BLaER1 (cell line): Measurements from ENCODE around the gene SSBP2.

ENCODE experiments used
- H3K27ac ChIP-seq: shearing (Covaris generic); formaldehyde crosslinking; 2 replicates; pipeline ENCODE4 v1.8.1; 2022
- H3K27me3 ChIP-seq: shearing (Covaris generic); formaldehyde crosslinking; 2 replicates; pipeline ENCODE4 v1.8.1; 2022
- H3K36me3 ChIP-seq: shearing (Covaris generic); formaldehyde crosslinking; 2 replicates; pipeline ENCODE4 v1.8.1; 2022
- H3K4me1 ChIP-seq: shearing (Covaris generic); formaldehyde crosslinking; 2 replicates; pipeline ENCODE4 v1.8.1; 2022
- H3K4me2 ChIP-seq: shearing (Covaris generic); formaldehyde crosslinking; 2 replicates; pipeline ENCODE4 v1.8.1; 2022
- H3K4me3 ChIP-seq: shearing (Covaris generic); formaldehyde crosslinking; 2 replicates; pipeline ENCODE4 v1.8.1; 2022
- H3K9ac ChIP-seq: shearing (Covaris generic); formaldehyde crosslinking; 2 replicates; pipeline ENCODE4 v1.8.1; 2022
- H3K9me3 ChIP-seq: shearing (Covaris generic); formaldehyde crosslinking; 2 replicates; pipeline ENCODE4 v1.8.1; 2022
- H4K20me1 ChIP-seq: shearing (Covaris generic); formaldehyde crosslinking; 2 replicates; pipeline ENCODE4 v1.8.1; 2022
- Cebpa-rat ChIP-seq: shearing (Covaris generic); IDR thresholded peaks from 2 replicates; pipeline ENCODE4 v1.8.1; 2022

Gene SSBP2

DNA sequence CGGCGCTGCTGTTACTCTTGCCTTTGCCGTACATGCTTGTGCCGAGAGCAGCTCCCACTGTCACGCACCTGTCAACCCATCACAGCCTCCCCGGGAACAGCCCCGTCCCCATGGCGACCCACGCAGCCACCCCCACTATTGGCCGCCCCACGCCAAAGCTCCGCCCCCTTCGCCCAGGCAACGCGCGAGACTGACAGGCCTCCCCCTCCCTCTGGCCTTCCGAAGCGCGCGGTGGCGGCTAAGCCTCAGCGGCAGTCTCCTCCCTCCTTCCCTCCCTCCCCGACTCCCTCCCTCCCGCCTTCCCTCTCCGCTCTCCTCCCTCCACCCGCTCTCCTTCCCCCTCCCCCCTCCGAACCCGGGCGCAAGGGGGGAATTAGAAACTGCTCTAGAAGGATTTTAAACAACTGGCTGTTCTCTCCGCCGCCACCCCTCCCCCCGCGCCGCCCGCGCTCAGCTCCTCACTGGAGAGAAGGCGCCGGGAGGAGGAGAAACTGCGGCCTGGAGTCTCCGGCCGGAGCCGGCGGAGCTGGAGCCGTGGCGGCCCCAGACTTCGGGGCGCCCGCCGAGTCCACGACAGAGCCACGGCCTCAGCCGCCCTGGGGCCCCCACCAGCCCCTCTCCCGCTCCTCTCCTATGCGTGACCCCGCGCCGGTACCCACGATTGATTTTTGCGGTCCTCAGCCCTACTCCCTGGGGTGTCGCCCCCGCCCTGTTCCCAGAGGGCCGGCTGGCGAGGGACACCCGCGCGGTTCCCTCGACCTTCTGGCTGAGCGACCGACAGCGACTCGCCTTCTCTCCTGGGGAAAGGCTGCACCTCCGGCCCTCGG is at the start of gene SSBP2:
Gene SSBP2 (minus strand): TSS at position 89 of the 827 bp plus-strand sequence. CDS start 55 bp downstream, at position 34.
- TF ChIP-seq Cebpa-rat, result no peak
- H4K20me1 ChIP-seq, result peaks cover 32% of the 10 kb centered on the region
- H3K9me3 ChIP-seq, result no peaks in the 10 kb centered on the region
- peaks cover 37% of the 10 kb centered on the region for H3K4me1 ChIP-seq
- peak within 1 kb of the TSS; percentile 92 for H3K4me2 ChIP-seq
- no peaks in the 10 kb centered on the region for H3K27me3 ChIP-seq
- no peaks in the 10 kb centered on the region for H3K36me3 ChIP-seq
- H3K4me3 ChIP-seq, result peak within 1 kb of the TSS; percentile 77
- peak within 1 kb of the TSS; percentile 93 for H3K27ac ChIP-seq
- H3K9ac ChIP-seq, result peak within 1 kb of the TSS; percentile 87

DNA sequence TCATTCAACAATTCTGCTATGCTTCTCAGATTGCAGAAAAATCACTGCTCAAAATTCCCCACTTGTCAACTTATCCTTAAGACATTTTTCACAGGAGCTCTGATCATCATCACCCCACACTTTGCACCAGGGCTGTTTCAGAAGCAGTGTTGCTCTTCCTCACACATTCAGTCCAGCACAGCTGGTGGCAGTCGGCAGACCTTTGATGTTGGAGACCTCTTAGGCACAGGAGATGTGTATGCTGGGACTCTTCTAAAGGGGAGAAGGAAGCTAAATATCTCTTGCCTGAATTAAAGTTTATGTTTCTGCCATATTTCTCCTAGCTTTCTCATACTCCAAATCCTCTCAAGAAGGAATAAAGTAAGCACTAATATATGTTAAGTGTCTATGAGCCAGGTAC is 44.8 kb upstream of the SSBP2 start:
- Histone ChIP-seq H3K27ac (no peak overlapping the region), H4K20me1 (no peaks in the 10 kb centered on the region), H3K4me3 (no peak overlapping the region), H3K9me3 (no peaks in the 10 kb centered on the region), H3K4me1 (peaks cover 19% of the 10 kb centered on the region), H3K4me2 (no peak overlapping the region), H3K9ac (no peak overlapping the region), H3K27me3 (no peaks in the 10 kb centered on the region), H3K36me3 (no peaks in the 10 kb centered on the region)
- no peak for TF ChIP-seq Cebpa-rat

DNA sequence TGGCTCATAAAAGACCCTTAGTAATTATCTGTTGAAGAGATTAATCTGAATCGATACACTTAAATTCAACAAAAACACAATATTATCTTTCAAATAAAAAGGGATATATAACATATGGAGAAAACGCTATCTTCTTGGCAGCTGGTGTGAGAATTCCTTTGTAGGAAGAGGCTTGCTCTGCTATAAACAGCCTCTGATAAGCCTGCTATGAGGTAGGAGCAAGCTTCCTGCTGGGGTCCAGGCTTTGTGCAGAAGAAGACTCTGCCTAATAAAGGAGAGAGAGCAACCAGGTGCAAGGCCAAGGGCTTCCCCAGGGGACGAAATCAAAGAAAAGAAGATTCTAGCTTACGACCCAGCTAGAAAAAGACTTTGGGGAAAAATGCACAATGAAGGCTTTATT is 43.3 kb upstream of the SSBP2 start:
- Histone ChIP-seq H3K9me3 (no peaks in the 10 kb centered on the region), H3K27ac (no peak overlapping the region), H3K4me3 (no peak overlapping the region), H3K4me1 (peaks cover 17% of the 10 kb centered on the region), H4K20me1 (no peaks in the 10 kb centered on the region), H3K36me3 (no peaks in the 10 kb centered on the region), H3K4me2 (no peak overlapping the region), H3K9ac (no peak overlapping the region), H3K27me3 (no peaks in the 10 kb centered on the region)
- no peak for TF ChIP-seq Cebpa-rat

DNA sequence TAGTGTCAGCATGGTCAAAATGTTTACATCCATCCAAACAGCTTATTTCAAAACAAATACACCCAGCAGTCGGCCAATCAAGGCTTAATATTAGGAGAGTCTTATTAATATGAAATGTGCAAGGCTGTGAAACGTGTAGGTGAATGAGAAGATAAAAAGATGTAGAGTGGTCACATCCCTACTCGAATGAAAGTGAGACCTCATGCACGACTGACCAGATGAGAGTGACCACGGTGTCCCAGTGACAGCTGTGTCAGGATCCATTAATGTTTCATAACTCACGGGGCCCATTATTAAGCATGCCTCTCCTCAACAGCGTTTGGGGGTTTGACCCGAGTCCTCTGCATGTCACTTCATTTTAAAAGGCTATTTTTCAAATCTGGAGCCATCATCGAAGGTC is 39.4 kb upstream of the SSBP2 start:
- no peaks in the 10 kb centered on the region for H4K20me1 ChIP-seq

DNA sequence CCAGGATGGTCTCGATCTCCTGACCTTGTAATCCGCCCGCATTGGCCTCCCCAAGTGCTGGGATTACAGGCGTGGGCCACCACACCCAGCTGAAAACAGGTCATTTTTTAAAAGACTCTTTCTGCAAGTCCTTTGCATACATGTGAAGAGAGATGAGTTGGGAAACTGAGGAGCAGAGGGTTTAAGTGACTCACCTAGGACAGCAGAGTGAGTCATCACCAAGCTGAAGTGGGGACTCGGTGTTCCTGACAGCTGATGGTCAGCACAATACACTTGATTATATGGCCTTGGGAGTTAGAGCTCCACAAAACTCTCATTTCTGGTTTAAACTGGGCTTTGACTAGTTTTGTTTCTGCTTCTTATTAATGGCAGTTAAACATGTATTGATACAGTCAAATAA is 38.1 kb upstream of the SSBP2 start:
- Histone ChIP-seq H3K4me1 (peaks cover 20% of the 10 kb centered on the region), H3K27me3 (no peaks in the 10 kb centered on the region), H3K9me3 (no peaks in the 10 kb centered on the region), H3K36me3 (no peaks in the 10 kb centered on the region), H3K27ac (no peak overlapping the region), H4K20me1 (no peaks in the 10 kb centered on the region), H3K9ac (no peak overlapping the region), H3K4me2 (peak overlapping the region; percentile 45; the same call in 1 of the 2 replicates), H3K4me3 (no peak overlapping the region)
- no peak for TF ChIP-seq Cebpa-rat

More for the DNA sequence above, 39.4 kb upstream of the SSBP2 start:
- H3K36me3 ChIP-seq, result no peaks in the 10 kb centered on the region
- H3K4me2 ChIP-seq, result no peak overlapping the region
- H3K4me1 ChIP-seq, result peaks cover 20% of the 10 kb centered on the region
- no peak overlapping the region for H3K27ac ChIP-seq
- H3K9me3 ChIP-seq, result no peaks in the 10 kb centered on the region
- H3K27me3 ChIP-seq, result no peaks in the 10 kb centered on the region
- H3K9ac ChIP-seq, result no peak overlapping the region
- H3K4me3 ChIP-seq, result no peak overlapping the region
- TF ChIP-seq Cebpa-rat, result no peak

DNA sequence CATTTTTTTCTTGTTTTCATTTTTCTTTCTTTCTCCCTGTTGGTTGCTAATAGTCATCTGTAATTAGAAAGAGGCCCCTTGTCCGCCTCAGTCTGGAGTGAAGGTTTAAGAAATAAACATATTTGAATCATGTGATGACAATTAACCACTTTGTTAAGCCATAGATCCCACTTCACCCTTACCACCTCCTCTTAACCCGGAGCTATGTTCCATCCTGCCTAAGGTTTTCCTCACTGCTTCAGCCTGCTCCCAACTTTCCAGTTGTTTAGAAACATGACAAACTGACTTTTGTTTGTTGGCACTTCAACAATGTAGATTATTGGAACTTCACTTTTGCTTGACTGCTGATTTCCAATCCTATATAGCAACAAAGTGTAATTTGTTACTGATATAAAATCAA is 37.4 kb upstream of the SSBP2 start:
- Histone ChIP-seq H3K27ac (no peak overlapping the region), H3K4me3 (no peak overlapping the region), H3K27me3 (no peaks in the 10 kb centered on the region), H4K20me1 (no peaks in the 10 kb centered on the region), H3K4me1 (peaks cover 20% of the 10 kb centered on the region), H3K4me2 (peak overlapping the region; percentile 45), H3K9ac (no peak overlapping the region), H3K9me3 (no peaks in the 10 kb centered on the region), H3K36me3 (no peaks in the 10 kb centered on the region)
- TF ChIP-seq Cebpa-rat, result no peak

DNA sequence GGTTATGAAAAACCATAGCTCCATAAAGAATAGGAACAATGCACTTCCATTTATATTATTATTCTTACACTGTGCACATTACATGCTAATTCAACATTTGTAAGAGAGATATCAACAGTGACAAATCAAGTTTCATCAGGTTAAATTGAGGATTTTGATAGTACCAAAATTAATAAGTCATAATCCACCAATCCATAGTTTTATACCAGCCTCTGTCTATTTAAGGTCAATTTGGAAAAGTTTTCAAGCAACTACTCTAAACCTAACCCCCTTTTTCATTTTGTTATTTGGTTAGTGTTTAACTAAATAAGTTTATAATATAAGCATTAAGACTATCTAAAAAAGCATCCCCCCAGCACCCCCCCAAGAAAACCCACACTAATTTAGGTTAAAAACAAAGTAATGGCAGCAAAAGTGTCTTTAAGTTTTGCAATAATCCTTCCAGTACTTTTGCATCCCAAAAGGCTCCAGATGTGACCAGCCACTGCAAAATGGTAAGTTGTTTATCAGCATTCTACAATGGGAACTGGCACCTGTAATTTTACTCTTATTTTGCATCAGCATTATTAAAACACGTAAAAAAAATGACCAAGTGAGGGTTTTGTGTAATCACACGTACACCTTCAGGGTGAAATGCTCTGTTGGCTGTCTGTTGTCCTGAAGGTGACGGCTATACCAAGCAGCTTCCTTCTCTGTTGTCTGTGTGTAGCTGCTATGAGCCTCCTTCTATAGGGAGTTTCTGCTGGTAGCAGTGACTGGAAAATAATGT is 36.8 kb upstream of the SSBP2 start:
- Histone ChIP-seq H3K9me3 (no peaks in the 10 kb centered on the region), H3K27ac (no peak overlapping the region), H3K9ac (no peak overlapping the region), H3K27me3 (no peaks in the 10 kb centered on the region), H4K20me1 (no peaks in the 10 kb centered on the region), H3K4me1 (peaks cover 20% of the 10 kb centered on the region), H3K36me3 (no peaks in the 10 kb centered on the region), H3K4me2 (peak overlapping the region; percentile 45), H3K4me3 (no peak overlapping the region)
- no peak for TF ChIP-seq Cebpa-rat

DNA sequence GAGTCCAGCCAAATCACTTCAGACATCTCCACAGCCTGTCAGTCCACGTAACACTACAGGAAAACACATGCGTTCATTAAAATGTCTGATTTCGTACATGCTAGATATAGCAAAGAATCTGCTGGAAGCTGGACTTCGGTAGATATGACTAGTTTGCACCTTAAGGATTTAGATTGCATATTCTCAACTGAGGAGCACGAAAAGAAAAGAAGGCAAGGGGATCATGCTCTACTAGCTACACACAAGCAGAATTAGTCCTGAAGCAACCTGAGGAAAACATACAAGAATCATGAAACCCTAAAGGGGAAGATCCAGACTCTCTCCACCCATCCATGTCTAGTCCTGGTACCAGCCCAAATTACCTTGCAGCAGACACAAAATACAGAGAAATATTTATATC is 36.1 kb upstream of the SSBP2 start:
- H3K4me1 ChIP-seq, result peaks cover 20% of the 10 kb centered on the region
- H4K20me1 ChIP-seq, result no peaks in the 10 kb centered on the region
- no peak overlapping the region for H3K4me2 ChIP-seq
- no peaks in the 10 kb centered on the region for H3K27me3 ChIP-seq
- no peak overlapping the region for H3K9ac ChIP-seq
- H3K27ac ChIP-seq, result no peak overlapping the region
- H3K4me3 ChIP-seq, result no peak overlapping the region
- no peaks in the 10 kb centered on the region for H3K36me3 ChIP-seq
- H3K9me3 ChIP-seq, result no peaks in the 10 kb centered on the region
- no peak for TF ChIP-seq Cebpa-rat

DNA sequence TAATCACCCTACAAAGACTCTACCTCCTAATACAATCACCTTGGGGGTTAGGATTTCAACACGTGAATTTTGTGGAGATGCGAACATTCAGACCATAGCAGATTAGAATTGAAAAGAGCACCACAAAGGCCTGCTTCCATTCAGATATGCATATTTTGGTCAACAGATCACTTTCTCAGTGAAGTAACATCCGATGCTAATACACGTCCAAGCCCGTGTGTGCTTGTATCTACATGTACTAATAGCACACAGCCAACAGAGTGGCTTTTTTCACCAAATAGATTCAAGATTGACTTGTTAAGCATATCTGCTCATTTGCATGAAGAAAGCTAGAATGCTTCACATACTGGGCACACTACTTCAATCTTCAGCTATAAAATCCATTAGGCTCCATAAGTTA is 35.6 kb upstream of the SSBP2 start:
- no peaks in the 10 kb centered on the region for H3K9me3 ChIP-seq
- H3K4me3 ChIP-seq, result no peak overlapping the region
- H3K4me1 ChIP-seq, result peaks cover 20% of the 10 kb centered on the region
- no peaks in the 10 kb centered on the region for H3K27me3 ChIP-seq
- no peak overlapping the region for H3K27ac ChIP-seq
- TF ChIP-seq Cebpa-rat, result no peak
- no peaks in the 10 kb centered on the region for H3K36me3 ChIP-seq
- H3K9ac ChIP-seq, result no peak overlapping the region
- no peak overlapping the region for H3K4me2 ChIP-seq
- no peaks in the 10 kb centered on the region for H4K20me1 ChIP-seq

DNA sequence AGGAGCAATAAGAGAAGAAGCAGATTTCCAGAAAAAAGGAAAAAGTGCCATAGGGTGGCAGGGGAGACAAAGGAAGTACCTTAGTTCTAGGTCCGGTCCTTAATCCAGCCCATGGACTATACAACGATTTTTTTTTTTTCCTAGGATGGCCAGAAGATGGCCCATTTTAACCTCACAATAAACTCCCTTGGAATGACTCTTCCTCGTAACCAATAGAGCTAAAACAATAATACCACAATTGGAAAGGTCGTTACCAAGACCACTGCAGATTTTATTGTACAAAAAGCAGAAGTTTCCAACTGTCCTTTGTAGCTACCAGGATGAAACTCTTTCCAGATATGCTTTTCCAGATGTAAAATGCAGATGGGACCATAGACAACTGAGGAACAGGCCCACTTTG is 34.4 kb upstream of the SSBP2 start:
- Histone ChIP-seq H3K9ac (no peak overlapping the region), H3K27ac (no peak overlapping the region), H3K4me1 (peaks cover 20% of the 10 kb centered on the region), H3K27me3 (no peaks in the 10 kb centered on the region), H4K20me1 (no peaks in the 10 kb centered on the region), H3K4me3 (no peak overlapping the region), H3K9me3 (no peaks in the 10 kb centered on the region), H3K36me3 (no peaks in the 10 kb centered on the region), H3K4me2 (no peak overlapping the region)
- no peak for TF ChIP-seq Cebpa-rat
